HepG2 (cell line): ENCODE data around the gene SPG7. TPM values are rescaled to one million over a fixed set of nuclear protein-coding genes. Genes with fewer than 3 reads are reported as not detected.

Experiments used
- AGO2 ChIP-seq: fragments of 200-400 bp; formaldehyde crosslinking; optimal IDR thresholded peaks from 2 replicates; pipeline ENCODE3; 2017; ENCODE audit warnings: mild to moderate bottlenecking, low read depth, low read length, moderate library complexity
- PRPF4 ChIP-seq: fragments of 200-400 bp; formaldehyde crosslinking; IDR thresholded peaks from 2 replicates; pipeline ENCODE4 v1.6.1; 2016; ENCODE audit warnings: low read length, low read depth; ENCODE audit not compliant: poor library complexity, severe bottlenecking
- RFX3 ChIP-seq: IDR thresholded peaks from 2 replicates; pipeline ENCODE4 v1.6.1; 2016; ENCODE audit warnings: missing biosample characterization, missing genetic modification reagents
- SP1 ChIP-seq, 2 experiments: fragments of 450-650 bp in 1 of 2; sonication (generic) in 1 of 2; formaldehyde crosslinking in 1 of 2; IDR thresholded peaks; 2 replicates each; pipeline versions ENCODE4 v1.4.0 to v1.6.1; 2016 to 2020; ENCODE audit warnings: missing genetic modification reagents in 1 of 2
- SP140L ChIP-seq: sonication (generic); formaldehyde crosslinking; IDR thresholded peaks from 2 replicates; pipeline ENCODE4 v1.4.0; 2020; ENCODE audit warnings: missing genetic modification reagents, borderline replicate concordance
- SYNCRIP ChIP-seq: fragments of 200-400 bp; formaldehyde crosslinking; IDR thresholded peaks from 2 replicates; pipeline ENCODE4 v1.6.1; 2018; ENCODE audit warnings: mild to moderate bottlenecking, low read depth, low read length; ENCODE audit not compliant: insufficient read depth
- ZNF230 ChIP-seq: sonication (generic); formaldehyde crosslinking; IDR thresholded peaks from 2 replicates; pipeline ENCODE4 v1.4.0; 2020; ENCODE audit warnings: mild to moderate bottlenecking, missing genetic modification reagents
- ZNF569 ChIP-seq: sonication (generic); formaldehyde crosslinking; IDR thresholded peaks from 2 replicates; pipeline ENCODE4 v1.5.0; 2020; ENCODE audit warnings: mild to moderate bottlenecking, missing genetic modification reagents, moderate library complexity, borderline replicate concordance
- ZNF589 ChIP-seq: sonication (generic); formaldehyde crosslinking; conservative IDR thresholded peaks from 2 replicates; pipeline ENCODE4 v1.8.0; 2022; ENCODE audit warnings: mild to moderate bottlenecking, moderate library complexity, missing genetic modification reagents
- ZNF883 ChIP-seq: sonication (generic); formaldehyde crosslinking; IDR thresholded peaks from 2 replicates; pipeline ENCODE4 v1.5.1; 2020; ENCODE audit warnings: mild to moderate bottlenecking, missing genetic modification reagents; ENCODE audit errors: not compliant biosample characterization
- polyA plus RNA-seq, 8 experiments: library from polyadenylated mRNA; depleted of rRNA in 3 of 8; stranded (reverse) in 7 of 8; unstranded in 1 of 8; fragments of >200 nt; fragmentation: Illumina TruSeq in 4 of 8; extraction: Trizol in 4 of 8; gene quantifications; 2 replicates each; pipeline versions ENCODE4 v1.2.1 to v1.2.3, GENCODE V29; 2011 to 2016; ENCODE audit warnings: low read depth in 4 of 8, missing spikeins in 1 of 8, mixed read lengths in 1 of 8; ENCODE audit not compliant: insufficient read depth in 1 of 8
- total RNA-seq, 5 experiments: library from RNA; depleted of rRNA; stranded (reverse); fragments of >200 nt; fragmentation: Illumina TruSeq; extraction: Trizol; gene quantifications; 2 replicates each; pipeline ENCODE4 v1.2.3, GENCODE V29; 2016; ENCODE audit warnings: low read depth in 1 of 5
- TF ChIP-seq, protein P1 (sequence below): sonication (generic); formaldehyde crosslinking; IDR thresholded peaks from 2 replicates; pipeline ENCODE4 v1.4.0; 2020; ENCODE audit warnings: missing genetic modification reagents, borderline replicate concordance
- TF ChIP-seq, protein P2 (sequence below): sonication (generic); formaldehyde crosslinking; IDR thresholded peaks from 2 replicates; pipeline ENCODE4 v1.5.0; 2020; ENCODE audit warnings: missing genetic modification reagents
- TF ChIP-seq, protein P3 (sequence below): sonication (generic); formaldehyde crosslinking; IDR thresholded peaks from 2 replicates; pipeline ENCODE4 v1.4.0; 2020; ENCODE audit warnings: mild to moderate bottlenecking, missing genetic modification reagents
- TF ChIP-seq, protein P4 (sequence below), 2 experiments: sonication (generic) in 1 of 2; formaldehyde crosslinking in 1 of 2; IDR thresholded peaks; 2 replicates each; pipeline versions ENCODE4 v1.4.0 to v1.6.1; 2016 to 2020; ENCODE audit warnings: borderline replicate concordance in 1 of 2, low read depth in 1 of 2, mild to moderate bottlenecking in 1 of 2, missing genetic modification reagents in 1 of 2
- TF ChIP-seq, protein P5 (sequence below): sonication (generic); formaldehyde crosslinking; IDR thresholded peaks from 2 replicates; pipeline ENCODE4 v1.4.0; 2020; ENCODE audit warnings: missing genetic modification reagents

Gene SPG7
- total and polyA plus RNA-seq, 2 of the 13 experiments (the other 11 are each of a cell fraction or from before 2014, with no cell fraction given), result 66.0 to 136 TPM

DNA sequence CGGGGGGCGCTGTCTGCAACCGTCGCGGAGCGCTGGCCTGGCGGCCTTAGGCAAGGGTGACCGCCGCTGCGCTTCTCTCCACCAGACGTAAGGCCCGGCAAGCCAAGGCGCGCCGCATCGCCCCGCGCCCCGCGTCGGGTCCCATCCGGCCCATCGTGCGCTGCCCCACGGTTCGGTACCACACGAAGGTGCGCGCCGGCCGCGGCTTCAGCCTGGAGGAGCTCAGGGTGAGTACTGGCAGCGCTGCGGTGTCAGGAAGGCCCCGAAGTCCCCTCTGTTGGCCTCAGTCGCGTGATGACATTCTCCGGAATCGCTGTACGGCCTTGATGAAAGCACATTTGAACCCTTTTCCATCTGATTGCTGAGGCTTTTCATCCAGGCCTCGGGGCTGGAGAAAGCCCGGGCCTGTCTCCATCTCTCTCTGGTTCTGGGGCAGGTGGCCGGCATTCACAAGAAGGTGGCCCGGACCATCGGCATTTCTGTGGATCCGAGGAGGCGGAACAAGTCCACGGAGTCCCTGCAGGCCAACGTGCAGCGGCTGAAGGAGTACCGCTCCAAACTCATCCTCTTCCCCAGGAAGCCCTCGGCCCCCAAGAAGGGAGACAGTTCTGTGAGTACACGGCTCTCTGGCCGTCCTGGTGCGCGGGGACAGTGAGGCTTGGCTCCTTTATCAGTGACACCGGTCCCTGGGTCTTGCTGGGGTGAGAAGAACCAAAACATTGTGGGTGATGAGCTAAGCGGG is 53.1 kb downstream of the SPG7 start (continued):
- TF ChIP-seq, protein P1, sequence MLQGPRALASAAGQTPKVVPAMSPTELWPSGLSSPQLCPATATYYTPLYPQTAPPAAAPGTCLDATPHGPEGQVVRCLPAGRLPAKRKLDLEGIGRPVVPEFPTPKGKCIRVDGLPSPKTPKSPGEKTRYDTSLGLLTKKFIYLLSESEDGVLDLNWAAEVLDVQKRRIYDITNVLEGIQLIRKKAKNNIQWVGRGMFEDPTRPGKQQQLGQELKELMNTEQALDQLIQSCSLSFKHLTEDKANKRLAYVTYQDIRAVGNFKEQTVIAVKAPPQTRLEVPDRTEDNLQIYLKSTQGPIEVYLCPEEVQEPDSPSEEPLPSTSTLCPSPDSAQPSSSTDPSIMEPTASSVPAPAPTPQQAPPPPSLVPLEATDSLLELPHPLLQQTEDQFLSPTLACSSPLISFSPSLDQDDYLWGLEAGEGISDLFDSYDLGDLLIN (CRISPR knock-in tag), result no peak
- TF ChIP-seq ZNF589 (CRISPR knock-in tag) (peak; percentile 48; the same call in 1 of the 2 replicates), AGO2 (peak; percentile 96), RFX3 (CRISPR knock-in tag) (no peak), PRPF4 (no peak), SP1 (IDR thresholded peaks at IDR 0.05) (no peak), SP1 (CRISPR knock-in tag; IDR thresholded peaks at IDR 0.05) (no peak), SP140L (CRISPR knock-in tag) (no peak), ZNF569 (CRISPR knock-in tag) (no peak), SYNCRIP (no peak), ZNF230 (CRISPR knock-in tag) (no peak), ZNF883 (no peak)
- TF ChIP-seq, protein P2, sequence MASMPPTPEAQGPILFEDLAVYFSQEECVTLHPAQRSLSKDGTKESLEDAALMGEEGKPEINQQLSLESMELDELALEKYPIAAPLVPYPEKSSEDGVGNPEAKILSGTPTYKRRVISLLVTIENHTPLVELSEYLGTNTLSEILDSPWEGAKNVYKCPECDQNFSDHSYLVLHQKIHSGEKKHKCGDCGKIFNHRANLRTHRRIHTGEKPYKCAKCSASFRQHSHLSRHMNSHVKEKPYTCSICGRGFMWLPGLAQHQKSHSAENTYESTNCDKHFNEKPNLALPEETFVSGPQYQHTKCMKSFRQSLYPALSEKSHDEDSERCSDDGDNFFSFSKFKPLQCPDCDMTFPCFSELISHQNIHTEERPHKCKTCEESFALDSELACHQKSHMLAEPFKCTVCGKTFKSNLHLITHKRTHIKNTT (CRISPR knock-in tag), result no peak
- TF ChIP-seq, protein P3, sequence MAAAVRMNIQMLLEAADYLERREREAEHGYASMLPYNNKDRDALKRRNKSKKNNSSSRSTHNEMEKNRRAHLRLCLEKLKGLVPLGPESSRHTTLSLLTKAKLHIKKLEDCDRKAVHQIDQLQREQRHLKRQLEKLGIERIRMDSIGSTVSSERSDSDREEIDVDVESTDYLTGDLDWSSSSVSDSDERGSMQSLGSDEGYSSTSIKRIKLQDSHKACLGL, result no peak; the same call in 1 of the 2 replicates
- TF ChIP-seq, protein P4, sequence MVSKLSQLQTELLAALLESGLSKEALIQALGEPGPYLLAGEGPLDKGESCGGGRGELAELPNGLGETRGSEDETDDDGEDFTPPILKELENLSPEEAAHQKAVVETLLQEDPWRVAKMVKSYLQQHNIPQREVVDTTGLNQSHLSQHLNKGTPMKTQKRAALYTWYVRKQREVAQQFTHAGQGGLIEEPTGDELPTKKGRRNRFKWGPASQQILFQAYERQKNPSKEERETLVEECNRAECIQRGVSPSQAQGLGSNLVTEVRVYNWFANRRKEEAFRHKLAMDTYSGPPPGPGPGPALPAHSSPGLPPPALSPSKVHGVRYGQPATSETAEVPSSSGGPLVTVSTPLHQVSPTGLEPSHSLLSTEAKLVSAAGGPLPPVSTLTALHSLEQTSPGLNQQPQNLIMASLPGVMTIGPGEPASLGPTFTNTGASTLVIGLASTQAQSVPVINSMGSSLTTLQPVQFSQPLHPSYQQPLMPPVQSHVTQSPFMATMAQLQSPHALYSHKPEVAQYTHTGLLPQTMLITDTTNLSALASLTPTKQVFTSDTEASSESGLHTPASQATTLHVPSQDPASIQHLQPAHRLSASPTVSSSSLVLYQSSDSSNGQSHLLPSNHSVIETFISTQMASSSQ (IDR thresholded peaks at IDR 0.05; ENCODE audit: low read depth), result no peak
- TF ChIP-seq, protein P4 (CRISPR knock-in tag; IDR thresholded peaks at IDR 0.05; ENCODE audit: borderline replicate concordance), result no peak
- TF ChIP-seq, protein P5, sequence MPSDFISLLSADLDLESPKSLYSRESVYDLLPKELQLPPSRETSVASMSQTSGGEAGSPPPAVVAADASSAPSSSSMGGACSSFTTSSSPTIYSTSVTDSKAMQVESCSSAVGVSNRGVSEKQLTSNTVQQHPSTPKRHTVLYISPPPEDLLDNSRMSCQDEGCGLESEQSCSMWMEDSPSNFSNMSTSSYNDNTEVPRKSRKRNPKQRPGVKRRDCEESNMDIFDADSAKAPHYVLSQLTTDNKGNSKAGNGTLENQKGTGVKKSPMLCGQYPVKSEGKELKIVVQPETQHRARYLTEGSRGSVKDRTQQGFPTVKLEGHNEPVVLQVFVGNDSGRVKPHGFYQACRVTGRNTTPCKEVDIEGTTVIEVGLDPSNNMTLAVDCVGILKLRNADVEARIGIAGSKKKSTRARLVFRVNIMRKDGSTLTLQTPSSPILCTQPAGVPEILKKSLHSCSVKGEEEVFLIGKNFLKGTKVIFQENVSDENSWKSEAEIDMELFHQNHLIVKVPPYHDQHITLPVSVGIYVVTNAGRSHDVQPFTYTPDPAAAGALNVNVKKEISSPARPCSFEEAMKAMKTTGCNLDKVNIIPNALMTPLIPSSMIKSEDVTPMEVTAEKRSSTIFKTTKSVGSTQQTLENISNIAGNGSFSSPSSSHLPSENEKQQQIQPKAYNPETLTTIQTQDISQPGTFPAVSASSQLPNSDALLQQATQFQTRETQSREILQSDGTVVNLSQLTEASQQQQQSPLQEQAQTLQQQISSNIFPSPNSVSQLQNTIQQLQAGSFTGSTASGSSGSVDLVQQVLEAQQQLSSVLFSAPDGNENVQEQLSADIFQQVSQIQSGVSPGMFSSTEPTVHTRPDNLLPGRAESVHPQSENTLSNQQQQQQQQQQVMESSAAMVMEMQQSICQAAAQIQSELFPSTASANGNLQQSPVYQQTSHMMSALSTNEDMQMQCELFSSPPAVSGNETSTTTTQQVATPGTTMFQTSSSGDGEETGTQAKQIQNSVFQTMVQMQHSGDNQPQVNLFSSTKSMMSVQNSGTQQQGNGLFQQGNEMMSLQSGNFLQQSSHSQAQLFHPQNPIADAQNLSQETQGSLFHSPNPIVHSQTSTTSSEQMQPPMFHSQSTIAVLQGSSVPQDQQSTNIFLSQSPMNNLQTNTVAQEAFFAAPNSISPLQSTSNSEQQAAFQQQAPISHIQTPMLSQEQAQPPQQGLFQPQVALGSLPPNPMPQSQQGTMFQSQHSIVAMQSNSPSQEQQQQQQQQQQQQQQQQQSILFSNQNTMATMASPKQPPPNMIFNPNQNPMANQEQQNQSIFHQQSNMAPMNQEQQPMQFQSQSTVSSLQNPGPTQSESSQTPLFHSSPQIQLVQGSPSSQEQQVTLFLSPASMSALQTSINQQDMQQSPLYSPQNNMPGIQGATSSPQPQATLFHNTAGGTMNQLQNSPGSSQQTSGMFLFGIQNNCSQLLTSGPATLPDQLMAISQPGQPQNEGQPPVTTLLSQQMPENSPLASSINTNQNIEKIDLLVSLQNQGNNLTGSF (CRISPR knock-in tag), result no peak
